ENCODE data around the gene TM2D3.

The TM2D3 gene

GRCh38 chr15:101604124-101604874 lies 47.9 kb downstream of the TM2D3 start:
- no peak for DNase-seq (ENCODE audit: low read depth)

- no peak for DNase-seq (ENCODE audit: low read depth)
Observed at GRCh38 chr15:101602801-101603200, 49.4 kb downstream of the TM2D3 start.

GRCh38 chr15:101600035-101600434 lies 52.1 kb downstream of the TM2D3 start:
- DNase-seq (ENCODE audit: low read depth) = no peak

GRCh38 chr15:101599091-101599490 lies 53.1 kb downstream of the TM2D3 start:
- DNase-seq (ENCODE audit: low read depth) = no peak

- no peak for DNase-seq (ENCODE audit: low read depth)
Observed at GRCh38 chr15:101597360-101597928, 54.7 kb downstream of the TM2D3 start.

GRCh38 chr15:101596633-101597032 lies 55.5 kb downstream of the TM2D3 start:
- no peak for DNase-seq (ENCODE audit: low read depth)

Measured in activated T-cell treated with anti-CD3 and anti-CD28 coated beads for 1 hour (primary cell).